Measurements from ENCODE around the gene ZNF217.
"Not testable (repeated sequence)": the region's sequence is repeated elsewhere in the genome, so short reads cannot be mapped to it uniquely, and the experiment has no call there.

GRCh38 chr20:53589321-53590065 is 4.1 kb downstream of the ZNF217 start:
- TF ChIP-seq CTCF (IDR thresholded peaks at IDR 0.05; ENCODE audit: insufficient read depth, low read depth, low read length); EZH2 (IDR thresholded peaks at IDR 0.05; ENCODE audit: insufficient read depth, low read length): not testable (repeated sequence)

All from astrocyte (in vitro differentiated cells and primary cell).